GM18505 (cell line): Measurements from ENCODE around the gene NCAPD2.
"Not testable (repeated sequence)": the region's sequence is repeated elsewhere in the genome, so short reads cannot be mapped to it uniquely, and the experiment has no call there.

ENCODE experiments used
- ATAC-seq: cut with Tn5 transposase; IDR thresholded peaks from one replicate; pipeline ENCODE4 v1.9.1; 2021; ENCODE audit not compliant: unreplicated experiment
- POLR2A ChIP-seq: IDR thresholded peaks from 4 replicates; pipeline ENCODE4 v1.6.1; 2011; ENCODE audit warnings: borderline replicate concordance; ENCODE audit not compliant: insufficient read depth, insufficient read length; ENCODE audit errors: extremely low read depth

NCAPD2 gene

GRCh38 chr12:6494258-6494743, 399 bp downstream of the NCAPD2 start:
- no peak for ATAC-seq
- TF ChIP-seq POLR2A = no peak

DNA sequence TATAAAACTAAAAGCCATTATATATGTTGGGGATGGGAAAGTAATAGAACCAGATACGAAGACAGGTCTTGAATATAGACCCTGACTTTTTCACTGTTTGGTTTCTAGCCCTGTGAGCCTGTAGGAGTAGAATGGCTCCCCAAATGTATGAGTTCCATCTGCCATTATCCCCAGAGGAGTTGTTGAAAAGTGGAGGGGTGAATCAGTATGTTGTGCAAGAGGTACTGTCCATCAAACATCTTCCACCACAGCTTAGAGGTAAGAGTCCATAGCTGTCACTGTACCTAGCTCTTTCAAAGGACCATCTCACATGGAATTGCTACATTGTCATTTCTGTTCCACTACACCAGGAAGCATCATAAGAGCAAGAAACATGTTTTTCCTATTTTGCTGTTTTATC, 1.1 kb downstream of the NCAPD2 start:
- no peak for TF ChIP-seq POLR2A
- no peak for ATAC-seq

GRCh38 chr12:6497291-6497690, 3.4 kb downstream of the NCAPD2 start:
- ATAC-seq = not testable (repeated sequence)

- ATAC-seq = no peak
- no peak for TF ChIP-seq POLR2A
These were observed 6.6 kb downstream of the NCAPD2 start for GRCh38 chr12:6500466-6500865.

GRCh38 chr12:6507102-6507998, 13.4 kb downstream of the NCAPD2 start:
- no peak for ATAC-seq
- TF ChIP-seq POLR2A = no peak

DNA sequence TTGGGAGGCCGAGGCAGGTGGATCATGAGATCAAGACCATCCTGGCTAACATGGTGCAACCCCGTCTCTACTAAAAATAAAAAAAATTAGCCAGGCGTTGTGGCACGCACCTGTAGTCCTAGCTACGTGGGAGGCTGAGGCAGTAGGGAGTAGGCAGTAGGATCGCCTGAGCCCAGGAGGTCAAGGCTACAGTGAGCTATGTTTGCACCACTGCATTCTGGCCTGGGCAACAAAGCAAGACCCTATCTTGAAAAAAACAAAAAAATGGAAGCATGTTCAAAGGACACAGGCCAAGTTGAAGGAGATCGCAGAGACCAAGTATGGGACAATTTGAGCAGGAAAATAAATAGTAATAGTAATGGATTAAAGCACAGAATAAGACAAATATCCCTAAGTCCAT, 14.2 kb downstream of the NCAPD2 start:
- ATAC-seq = no peak
- TF ChIP-seq POLR2A = no peak

- no peak for ATAC-seq
- TF ChIP-seq POLR2A = no peak
These were observed 26.3 kb downstream of the NCAPD2 start for GRCh38 chr12:6520186-6520585.

DNA sequence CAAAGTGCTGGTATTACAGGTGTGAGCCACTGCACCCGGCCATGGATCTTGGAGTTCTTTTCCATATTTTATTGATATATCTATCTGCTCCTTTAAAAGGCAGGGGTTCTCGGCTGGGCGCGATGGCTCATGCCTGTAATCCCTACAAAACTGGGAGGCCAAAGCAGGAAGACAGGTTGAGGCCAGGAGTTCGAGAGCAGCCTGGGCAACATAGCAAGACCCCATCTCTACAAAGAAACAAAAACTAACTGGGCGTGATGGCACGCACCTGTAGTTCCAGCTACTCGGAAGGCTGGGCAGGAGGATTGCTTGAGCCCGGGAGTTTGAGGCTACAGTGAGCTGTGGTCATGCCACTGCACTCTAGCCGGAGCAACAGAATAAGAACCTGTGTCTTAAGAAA, 28.3 kb downstream of the NCAPD2 start:
- ATAC-seq = no peak
- TF ChIP-seq POLR2A = no peak

- ATAC-seq = no peak
- no peak for TF ChIP-seq POLR2A
These were observed 29.8 kb downstream of the NCAPD2 start for GRCh38 chr12:6523708-6524107.

DNA sequence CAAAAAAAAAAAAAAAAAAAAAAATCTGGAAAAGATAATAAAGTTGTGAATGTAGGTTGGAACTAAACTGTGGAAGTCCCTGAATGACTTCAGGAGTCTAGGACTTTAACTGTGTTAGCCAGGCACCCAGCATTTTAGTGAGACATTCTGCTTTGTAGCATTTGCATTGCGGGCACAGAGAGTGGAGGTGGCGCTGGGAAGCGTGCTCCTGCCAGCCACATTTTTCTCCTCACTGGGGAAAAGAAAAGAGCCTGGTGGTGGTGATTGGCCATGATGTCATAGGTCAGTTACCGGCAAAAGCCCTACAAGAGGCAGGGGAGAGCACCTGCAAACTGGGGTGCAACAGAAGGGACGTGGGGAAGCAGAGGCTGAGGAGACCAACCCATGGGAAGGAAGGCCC, 30.7 kb downstream of the NCAPD2 start:
- TF ChIP-seq POLR2A = no peak
- no peak for ATAC-seq

GRCh38 chr12:6526201-6526600, 32.3 kb downstream of the NCAPD2 start:
- ATAC-seq = no peak
- TF ChIP-seq POLR2A = no peak

GRCh38 chr12:6526766-6527525, 33.0 kb downstream of the NCAPD2 start:
- ATAC-seq = no peak
- TF ChIP-seq POLR2A = no peak

DNA sequence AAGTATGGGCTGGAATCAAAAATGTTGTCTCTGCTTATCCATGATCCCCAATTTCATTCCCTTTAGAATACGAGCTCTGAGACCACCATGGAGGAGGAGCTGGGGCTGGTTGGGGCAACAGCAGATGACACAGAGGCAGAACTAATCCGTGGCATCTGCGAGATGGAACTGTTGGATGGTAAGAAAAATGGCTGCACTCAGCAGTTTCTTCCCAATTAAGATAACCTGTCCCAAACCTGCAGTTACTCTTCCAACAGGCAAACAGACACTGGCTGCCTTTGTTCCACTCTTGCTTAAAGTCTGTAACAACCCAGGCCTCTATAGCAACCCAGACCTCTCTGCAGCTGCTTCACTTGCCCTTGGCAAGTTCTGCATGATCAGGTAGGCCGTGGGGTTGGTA, 33.8 kb downstream of the NCAPD2 start:
- no peak for TF ChIP-seq POLR2A
- ATAC-seq = no peak

DNA sequence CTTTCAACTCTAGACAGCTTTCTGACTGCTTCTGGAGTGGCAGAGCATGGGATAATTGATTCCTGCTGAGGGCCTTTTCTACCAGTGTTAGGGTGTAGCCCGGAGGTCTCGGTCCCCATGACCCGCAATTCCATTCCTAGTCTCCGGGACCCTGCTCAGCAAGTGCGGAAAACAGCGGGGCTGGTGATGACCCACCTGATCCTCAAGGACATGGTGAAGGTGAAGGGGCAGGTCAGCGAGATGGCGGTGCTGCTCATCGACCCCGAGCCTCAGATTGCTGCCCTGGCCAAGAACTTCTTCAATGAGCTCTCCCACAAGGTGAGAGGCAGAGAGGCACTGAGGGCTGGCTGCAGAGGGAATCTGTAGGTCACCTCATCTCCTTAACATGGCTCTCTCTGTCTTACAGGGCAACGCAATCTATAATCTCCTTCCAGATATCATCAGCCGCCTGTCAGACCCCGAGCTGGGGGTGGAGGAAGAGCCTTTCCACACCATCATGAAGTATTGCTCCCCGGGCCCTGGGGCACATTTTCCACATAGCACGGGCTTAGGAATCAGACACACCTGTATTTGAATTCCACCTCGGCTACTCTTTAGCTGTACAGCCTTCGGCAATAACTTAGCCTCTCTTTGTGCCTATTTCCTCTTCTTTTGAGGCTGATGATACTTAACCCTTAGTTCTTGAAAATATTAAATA, 34.8 kb downstream of the NCAPD2 start:
- no peak for ATAC-seq
- TF ChIP-seq POLR2A = no peak

- TF ChIP-seq POLR2A = no peak
- no peak for ATAC-seq
These were observed 35.4 kb downstream of the NCAPD2 start for GRCh38 chr12:6529291-6529737.
